Measurements from ENCODE around the gene GFAP. TPM values are rescaled to one million over a fixed set of nuclear protein-coding genes. Genes with fewer than 3 reads are reported as not detected.
A peak's percentile ranks its signal among the peaks of the same experiment; 100 is the strongest.

Gene GFAP
- total RNA-seq, 1 experiment from 2014 or later: 1.6 TPM

- TF ChIP-seq, protein P1, sequence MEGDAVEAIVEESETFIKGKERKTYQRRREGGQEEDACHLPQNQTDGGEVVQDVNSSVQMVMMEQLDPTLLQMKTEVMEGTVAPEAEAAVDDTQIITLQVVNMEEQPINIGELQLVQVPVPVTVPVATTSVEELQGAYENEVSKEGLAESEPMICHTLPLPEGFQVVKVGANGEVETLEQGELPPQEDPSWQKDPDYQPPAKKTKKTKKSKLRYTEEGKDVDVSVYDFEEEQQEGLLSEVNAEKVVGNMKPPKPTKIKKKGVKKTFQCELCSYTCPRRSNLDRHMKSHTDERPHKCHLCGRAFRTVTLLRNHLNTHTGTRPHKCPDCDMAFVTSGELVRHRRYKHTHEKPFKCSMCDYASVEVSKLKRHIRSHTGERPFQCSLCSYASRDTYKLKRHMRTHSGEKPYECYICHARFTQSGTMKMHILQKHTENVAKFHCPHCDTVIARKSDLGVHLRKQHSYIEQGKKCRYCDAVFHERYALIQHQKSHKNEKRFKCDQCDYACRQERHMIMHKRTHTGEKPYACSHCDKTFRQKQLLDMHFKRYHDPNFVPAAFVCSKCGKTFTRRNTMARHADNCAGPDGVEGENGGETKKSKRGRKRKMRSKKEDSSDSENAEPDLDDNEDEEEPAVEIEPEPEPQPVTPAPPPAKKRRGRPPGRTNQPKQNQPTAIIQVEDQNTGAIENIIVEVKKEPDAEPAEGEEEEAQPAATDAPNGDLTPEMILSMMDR (IDR thresholded peaks at IDR 0.05): no peak
- TF ChIP-seq AR (CRISPR knock-in tag; IDR thresholded peaks at IDR 0.05) (no peak), IRF2 (CRISPR knock-in tag; IDR thresholded peaks at IDR 0.05; ENCODE audit: borderline replicate concordance, low read depth) (no peak), NR1H2 (CRISPR knock-in tag; IDR thresholded peaks at IDR 0.05) (no peak), JAZF1 (CRISPR knock-in tag; IDR thresholded peaks at IDR 0.05) (no peak), ATF2 (CRISPR knock-in tag; IDR thresholded peaks at IDR 0.05; ENCODE audit: borderline replicate concordance, low read depth) (no peak), ELF4 (CRISPR knock-in tag; IDR thresholded peaks at IDR 0.05; ENCODE audit: low read depth) (no peak), ETV6 (CRISPR knock-in tag; IDR thresholded peaks at IDR 0.05) (peak; percentile 97), NR2C2 (CRISPR knock-in tag; IDR thresholded peaks at IDR 0.05) (no peak), ATF6 (CRISPR knock-in tag; IDR thresholded peaks at IDR 0.05) (no peak), OVOL2 (CRISPR knock-in tag; IDR thresholded peaks at IDR 0.05; ENCODE audit: borderline replicate concordance) (no peak), NR3C1 (CRISPR knock-in tag; conservative IDR thresholded peaks at IDR 0.05; ENCODE audit: low read depth) (no peak), MYBL2 (CRISPR knock-in tag; IDR thresholded peaks at IDR 0.05) (0 out of 2 replicates have a peak, but pooled peaks have one; percentile 76), CDX4 (CRISPR knock-in tag; IDR thresholded peaks at IDR 0.05; ENCODE audit: borderline replicate concordance) (no peak), GABPB1 (CRISPR knock-in tag; IDR thresholded peaks at IDR 0.05) (peak; percentile 82), ESRRA (CRISPR knock-in tag; IDR thresholded peaks at IDR 0.05; ENCODE audit: borderline replicate concordance) (no peak), ZNF532 (CRISPR knock-in tag; IDR thresholded peaks at IDR 0.05; ENCODE audit: borderline replicate concordance) (no peak), GTF2I (CRISPR knock-in tag; conservative IDR thresholded peaks at IDR 0.05) (no peak)
- TF ChIP-seq, protein P2, sequence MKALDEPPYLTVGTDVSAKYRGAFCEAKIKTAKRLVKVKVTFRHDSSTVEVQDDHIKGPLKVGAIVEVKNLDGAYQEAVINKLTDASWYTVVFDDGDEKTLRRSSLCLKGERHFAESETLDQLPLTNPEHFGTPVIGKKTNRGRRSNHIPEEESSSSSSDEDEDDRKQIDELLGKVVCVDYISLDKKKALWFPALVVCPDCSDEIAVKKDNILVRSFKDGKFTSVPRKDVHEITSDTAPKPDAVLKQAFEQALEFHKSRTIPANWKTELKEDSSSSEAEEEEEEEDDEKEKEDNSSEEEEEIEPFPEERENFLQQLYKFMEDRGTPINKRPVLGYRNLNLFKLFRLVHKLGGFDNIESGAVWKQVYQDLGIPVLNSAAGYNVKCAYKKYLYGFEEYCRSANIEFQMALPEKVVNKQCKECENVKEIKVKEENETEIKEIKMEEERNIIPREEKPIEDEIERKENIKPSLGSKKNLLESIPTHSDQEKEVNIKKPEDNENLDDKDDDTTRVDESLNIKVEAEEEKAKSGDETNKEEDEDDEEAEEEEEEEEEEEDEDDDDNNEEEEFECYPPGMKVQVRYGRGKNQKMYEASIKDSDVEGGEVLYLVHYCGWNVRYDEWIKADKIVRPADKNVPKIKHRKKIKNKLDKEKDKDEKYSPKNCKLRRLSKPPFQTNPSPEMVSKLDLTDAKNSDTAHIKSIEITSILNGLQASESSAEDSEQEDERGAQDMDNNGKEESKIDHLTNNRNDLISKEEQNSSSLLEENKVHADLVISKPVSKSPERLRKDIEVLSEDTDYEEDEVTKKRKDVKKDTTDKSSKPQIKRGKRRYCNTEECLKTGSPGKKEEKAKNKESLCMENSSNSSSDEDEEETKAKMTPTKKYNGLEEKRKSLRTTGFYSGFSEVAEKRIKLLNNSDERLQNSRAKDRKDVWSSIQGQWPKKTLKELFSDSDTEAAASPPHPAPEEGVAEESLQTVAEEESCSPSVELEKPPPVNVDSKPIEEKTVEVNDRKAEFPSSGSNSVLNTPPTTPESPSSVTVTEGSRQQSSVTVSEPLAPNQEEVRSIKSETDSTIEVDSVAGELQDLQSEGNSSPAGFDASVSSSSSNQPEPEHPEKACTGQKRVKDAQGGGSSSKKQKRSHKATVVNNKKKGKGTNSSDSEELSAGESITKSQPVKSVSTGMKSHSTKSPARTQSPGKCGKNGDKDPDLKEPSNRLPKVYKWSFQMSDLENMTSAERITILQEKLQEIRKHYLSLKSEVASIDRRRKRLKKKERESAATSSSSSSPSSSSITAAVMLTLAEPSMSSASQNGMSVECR (CRISPR knock-in tag; IDR thresholded peaks at IDR 0.05; ENCODE audit: borderline replicate concordance): peak; percentile 87
Measured at GRCh38 chr17:44899074-44899782, 16.1 kb downstream of the GFAP start, which contains the start of gene EFTUD2 (continued).
